PC-9 (cell line): ENCODE measurements around the gene POU3F1. TPM values are rescaled to one million over a fixed set of nuclear protein-coding genes. Genes with fewer than 3 reads are reported as not detected.

ENCODE experiments used
- BruUV-seq: library from RNA; stranded (reverse); fragments of 400-500 nt; replicated peaks from 2 replicates; lab custom pipeline; 2021; lab: Mats Ljungman, UMichigan
- CTCF ChIA-PET: fragments of 300-600 bp; sonication (Branson Sonifier 250); formaldehyde crosslinking; loops from one replicate; lab custom pipeline; 2022; ENCODE audit warnings: antibody characterized with exemption; lab: Charles Lee
- POLR2A ChIA-PET: fragments of 300-600 bp; sonication (Branson Sonifier 250); formaldehyde crosslinking; loops from one replicate; lab custom pipeline; 2022; ENCODE audit warnings: antibody characterized with exemption; ENCODE audit not compliant: unreplicated experiment; lab: Charles Lee
- DNase-seq, 2 experiments: peaks; one replicate each; pipeline versions ENCODE4 v3.0.0 to v3.0.0-alpha.2; 2015 to 2022; ENCODE audit warnings: mixed read lengths in 1 of 2
- H2AFZ ChIP-seq: fragments of 200-600 bp; sonication (generic); 2 replicates; pipeline ENCODE4 v1.8.1; 2017; ENCODE audit warnings: antibody characterized with exemption
- H3F3A ChIP-seq: fragments of 200-600 bp; sonication (generic); 2 replicates; pipeline ENCODE4 v1.8.1; 2017; ENCODE audit warnings: antibody characterized with exemption, mild to moderate bottlenecking, low read depth; ENCODE audit not compliant: insufficient read depth
- H3K27ac ChIP-seq: fragments of 200-600 bp; sonication (generic); 2 replicates; pipeline ENCODE4 v1.6.1; 2016; ENCODE audit warnings: mixed run types
- H3K27me3 ChIP-seq: fragments of 200-600 bp; sonication (generic); 2 replicates; pipeline ENCODE4 v1.6.1; 2016; ENCODE audit warnings: low read depth, mixed run types; ENCODE audit not compliant: insufficient read depth
- H3K36me3 ChIP-seq: fragments of 200-600 bp; sonication (generic); 2 replicates; pipeline ENCODE4 v1.6.1; 2016; ENCODE audit warnings: low read depth, mixed run types
- H3K4me1 ChIP-seq: fragments of 200-600 bp; sonication (generic); replicated peaks from 2 replicates; pipeline ENCODE4 v1.6.1; 2016; ENCODE audit warnings: mixed run types; ENCODE audit not compliant: insufficient read depth
- H3K4me2 ChIP-seq: fragments of 200-600 bp; sonication (generic); 2 replicates; pipeline ENCODE4 v1.6.1; 2017; ENCODE audit warnings: mixed run types
- H3K4me3 ChIP-seq: fragments of 200-600 bp; sonication (generic); 2 replicates; pipeline ENCODE4 v1.6.1; 2016; ENCODE audit warnings: mixed run types
- H3K79me2 ChIP-seq: fragments of 200-600 bp; sonication (generic); 2 replicates; pipeline ENCODE4 v1.6.1; 2017; ENCODE audit warnings: low read depth, mixed run types
- H3K9me2 ChIP-seq: fragments of 200-600 bp; sonication (generic); 2 replicates; pipeline ENCODE4 v1.8.1; 2017; ENCODE audit warnings: mild to moderate bottlenecking; ENCODE audit not compliant: insufficient read depth
- H3K9me3 ChIP-seq: fragments of 200-600 bp; sonication (generic); 2 replicates; pipeline ENCODE4 v1.8.1; 2016; ENCODE audit warnings: low read depth; ENCODE audit not compliant: insufficient read depth
- H4K20me1 ChIP-seq: fragments of 200-600 bp; sonication (generic); 2 replicates; pipeline ENCODE4 v1.8.1; 2017; ENCODE audit not compliant: insufficient read depth
- CTCF ChIP-seq: fragments of 200-600 bp; sonication (generic); conservative IDR thresholded peaks from 2 replicates; pipeline ENCODE4 v1.6.1; 2017; ENCODE audit warnings: mixed run types, antibody characterized with exemption, mild to moderate bottlenecking, moderate library complexity
- EZH2 ChIP-seq: fragments of 200-600 bp; sonication (generic); IDR thresholded peaks from 2 replicates; pipeline ENCODE4 v1.8.0; 2017; ENCODE audit warnings: antibody characterized with exemption, low read depth
- intact Hi-C: fragments of 100-400 bp; cut with micrococcal nuclease; formaldehyde crosslinking; loops from one replicate; pipeline ENCODE4 v1.10.0; 2022; ENCODE audit not compliant: unreplicated experiment
- total RNA-seq: library from RNA; stranded (reverse); gene quantifications from 2 replicates; pipeline ENCODE4 v1.2.3, GENCODE V29; 2021

POU3F1 gene
- total RNA-seq, 1 experiment from 2014 or later = not detected

GRCh38 chr1:38020396-38020795 lies 26.2 kb downstream of the POU3F1 start:
- DNase-seq = no peak
- no peak overlapping the region for H3K4me2 ChIP-seq
- H3K27me3 ChIP-seq = no peaks in the 10 kb centered on the region
- no peak for TF ChIP-seq EZH2
- ChIA-PET POLR2A (interaction anchor here (0.6 kb wide), 1 partner anchor 1980 kb away, joined by 4 read pairs; no protein-coding TSS in a partner anchor), CTCF (no interaction called here)
- peaks cover 15% of the 10 kb centered on the region for H3K79me2 ChIP-seq
- no peaks in the 10 kb centered on the region for H3K9me2 ChIP-seq
- intact Hi-C loops = no loop called here
- H3K36me3 ChIP-seq = peaks cover 61% of the 10 kb centered on the region
- H2AFZ ChIP-seq = no peak overlapping the region
- H3K4me1 ChIP-seq = no peaks in the 10 kb centered on the region
- no peaks in the 10 kb centered on the region for H3K9me3 ChIP-seq
- H3K4me3 ChIP-seq = no peak overlapping the region
- H4K20me1 ChIP-seq = no peaks in the 10 kb centered on the region; the same call in 1 of the 2 replicates
- peaks cover 15% of the 10 kb centered on the region; the same call in 1 of the 2 replicates for H3F3A ChIP-seq
- BruUV-seq = no TSS peak
- no peak overlapping the region for H3K27ac ChIP-seq

GRCh38 chr1:38018864-38019343 lies 27.7 kb downstream of the POU3F1 start:
- Histone ChIP-seq H3K9me3 (no peaks in the 10 kb centered on the region), H3K36me3 (peaks cover 61% of the 10 kb centered on the region), H3K9me2 (no peaks in the 10 kb centered on the region), H2AFZ (no peak overlapping the region), H3K27me3 (no peaks in the 10 kb centered on the region), H3K79me2 (peaks cover 30% of the 10 kb centered on the region), H3F3A (peaks cover 18% of the 10 kb centered on the region; the same call in 1 of the 2 replicates), H3K27ac (no peak overlapping the region), H3K4me1 (peaks cover 7% of the 10 kb centered on the region), H4K20me1 (peaks cover 2% of the 10 kb centered on the region; the same call in 1 of the 2 replicates), H3K4me2 (no peak overlapping the region), H3K4me3 (no peak overlapping the region)
- CTCF ChIA-PET = interaction anchor here (0.6 kb wide), 1 partner anchor 12 kb away, joined by 4 read pairs; no protein-coding TSS in a partner anchor
- intact Hi-C loops = loop anchor here (1.0 to 2.0 kb wide), 2 partner anchors 29 to 128 kb away; partner anchors contain the start of gene SF3A3
- POLR2A ChIA-PET = no interaction called here
- DNase-seq = no peak
- TF ChIP-seq EZH2 (no peak), CTCF (peak; percentile 64)
- no TSS peak for BruUV-seq

- ChIA-PET POLR2A (no interaction called here), CTCF (interaction anchor here (0.6 kb wide), 1 partner anchor 881 kb away, joined by 5 read pairs; no protein-coding TSS in a partner anchor)
- no peak for TF ChIP-seq CTCF
- no peak for TF ChIP-seq EZH2
Measured at GRCh38 chr1:38015978-38016725, 30.4 kb downstream of the POU3F1 start.

More at GRCh38 chr1:38015978-38016725, 30.4 kb downstream of the POU3F1 start:
- Histone ChIP-seq H3K9me3 (no peaks in the 10 kb centered on the region), H4K20me1 (peaks cover 5% of the 10 kb centered on the region; the same call in 1 of the 2 replicates), H3K36me3 (peaks cover 38% of the 10 kb centered on the region), H3K27ac (peak overlapping the region; percentile 31; the same call in 1 of the 2 replicates), H3K9me2 (no peaks in the 10 kb centered on the region), H2AFZ (no peak overlapping the region), H3K4me1 (peaks cover 15% of the 10 kb centered on the region), H3K4me2 (no peak overlapping the region), H3K4me3 (no peak overlapping the region), H3K27me3 (no peaks in the 10 kb centered on the region), H3K79me2 (peaks cover 42% of the 10 kb centered on the region), H3F3A (peaks cover 18% of the 10 kb centered on the region; the same call in 1 of the 2 replicates)
- intact Hi-C loops = no loop called here
- BruUV-seq = no TSS peak
- no peak for DNase-seq
